Measurements from ENCODE around the gene CTNNA3.
"Not testable (repeated sequence)": the region's sequence is repeated elsewhere in the genome, so short reads cannot be mapped to it uniquely, and the experiment has no call there.

Gene CTNNA3

GRCh38 chr10:67257018-67257417 is 439.0 kb downstream of the CTNNA3 start:
- no peak for DNase-seq (ENCODE audit: low spot score)

GRCh38 chr10:67250686-67251085 is 445.3 kb downstream of the CTNNA3 start:
- no peak for DNase-seq (ENCODE audit: low spot score)

- DNase-seq (ENCODE audit: low spot score) = no peak
Measured at GRCh38 chr10:67246066-67246555, 449.9 kb downstream of the CTNNA3 start.

- no peak for DNase-seq (ENCODE audit: low spot score)
Measured at GRCh38 chr10:67242528-67242927, 453.5 kb downstream of the CTNNA3 start.

GRCh38 chr10:67241451-67241850 is 454.5 kb downstream of the CTNNA3 start:
- DNase-seq (ENCODE audit: low spot score) = no peak

- no peak for DNase-seq (ENCODE audit: low spot score)
Measured at GRCh38 chr10:67239864-67240497, 456.0 kb downstream of the CTNNA3 start.

GRCh38 chr10:67230680-67231500 is 465.1 kb downstream of the CTNNA3 start:
- not testable (repeated sequence) for DNase-seq (ENCODE audit: low spot score)

- DNase-seq (ENCODE audit: low spot score) = no peak
Measured at GRCh38 chr10:67225226-67225625, 470.8 kb downstream of the CTNNA3 start.

- DNase-seq (ENCODE audit: low spot score) = no peak
Measured at GRCh38 chr10:67224553-67224952, 471.4 kb downstream of the CTNNA3 start.

- no peak for DNase-seq (ENCODE audit: low spot score)
Measured at GRCh38 chr10:67222934-67223333, 473.1 kb downstream of the CTNNA3 start.

GRCh38 chr10:67221939-67222494 is 474.0 kb downstream of the CTNNA3 start:
- no peak for DNase-seq (ENCODE audit: low spot score)

GRCh38 chr10:67211680-67212079 is 484.3 kb downstream of the CTNNA3 start:
- DNase-seq (ENCODE audit: low spot score) = no peak

GRCh38 chr10:67207923-67208322 is 488.1 kb downstream of the CTNNA3 start:
- DNase-seq (ENCODE audit: low spot score) = not testable (repeated sequence)

- DNase-seq (ENCODE audit: low spot score) = no peak
Measured at GRCh38 chr10:67200913-67201564, 495.0 kb downstream of the CTNNA3 start.

GRCh38 chr10:67175354-67175753 is 520.6 kb downstream of the CTNNA3 start:
- no peak for DNase-seq (ENCODE audit: low spot score)

GRCh38 chr10:67173787-67174186 is 522.2 kb downstream of the CTNNA3 start:
- DNase-seq (ENCODE audit: low spot score) = no peak

- DNase-seq (ENCODE audit: low spot score) = no peak
Measured at GRCh38 chr10:67171970-67172369, 524.0 kb downstream of the CTNNA3 start.

GRCh38 chr10:67156239-67156638 is 539.8 kb downstream of the CTNNA3 start:
- DNase-seq (ENCODE audit: low spot score) = no peak

- DNase-seq (ENCODE audit: low spot score) = no peak
Measured at GRCh38 chr10:67151471-67151870, 544.5 kb downstream of the CTNNA3 start.

GRCh38 chr10:67144530-67144929 is 551.5 kb downstream of the CTNNA3 start:
- DNase-seq (ENCODE audit: low spot score) = no peak

GRCh38 chr10:67141300-67141699 is 554.7 kb downstream of the CTNNA3 start:
- no peak for DNase-seq (ENCODE audit: low spot score)

GRCh38 chr10:67140641-67141040 is 555.4 kb downstream of the CTNNA3 start:
- DNase-seq (ENCODE audit: low spot score) = no peak

All from SK-N-DZ (cell line).